ENCODE results near the gene RAB11FIP5. TPM values are rescaled to one million over a fixed set of nuclear protein-coding genes. Genes with fewer than 3 reads are reported as not detected.

Gene RAB11FIP5
- total and polyA plus RNA-seq, 9 of the 15 experiments (the other 6 are each of a cell fraction or from before 2014, with no cell fraction given), result 1.7 to 14.4 (median 6.4) TPM

DNA sequence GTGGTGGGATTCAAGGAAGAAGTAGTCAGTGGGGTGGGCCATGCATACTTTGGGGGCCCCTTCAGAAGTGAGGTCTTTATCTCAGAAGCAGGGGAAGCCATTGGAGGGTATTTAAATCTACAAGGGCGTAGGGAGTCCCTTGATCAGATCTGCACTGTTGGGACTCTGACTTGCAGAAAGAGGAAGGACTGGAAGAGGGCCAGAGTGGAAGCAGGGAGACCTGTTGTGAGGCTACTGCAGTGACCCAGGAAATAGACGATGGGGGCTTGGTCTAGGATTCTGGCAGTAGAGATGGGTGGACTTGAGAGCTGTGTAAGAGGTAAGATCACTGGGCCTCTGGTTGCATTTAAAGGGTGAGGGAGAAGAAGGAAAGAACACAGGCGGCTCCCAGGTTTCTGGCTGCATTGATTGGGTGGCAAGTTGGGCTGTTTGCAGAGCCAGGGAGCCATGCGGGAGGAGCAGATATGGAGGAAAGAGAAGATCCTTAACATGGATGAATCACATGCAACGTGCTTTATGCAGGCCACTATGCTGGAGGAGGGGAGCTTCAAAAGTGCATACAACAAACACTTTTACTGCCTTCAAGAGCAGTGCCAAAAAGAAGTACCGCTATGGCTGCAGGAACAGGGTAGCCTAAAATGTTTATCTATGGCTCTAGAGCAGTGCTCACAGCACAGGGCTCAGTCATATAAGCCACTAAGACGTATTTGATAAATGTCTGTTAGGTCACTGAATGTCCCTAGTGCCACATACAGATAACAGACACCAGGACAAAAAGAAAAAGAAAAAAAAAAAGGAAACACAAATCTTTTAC lies 43.5 kb downstream of the RAB11FIP5 start (continued):
- TF ChIP-seq, protein P1, sequence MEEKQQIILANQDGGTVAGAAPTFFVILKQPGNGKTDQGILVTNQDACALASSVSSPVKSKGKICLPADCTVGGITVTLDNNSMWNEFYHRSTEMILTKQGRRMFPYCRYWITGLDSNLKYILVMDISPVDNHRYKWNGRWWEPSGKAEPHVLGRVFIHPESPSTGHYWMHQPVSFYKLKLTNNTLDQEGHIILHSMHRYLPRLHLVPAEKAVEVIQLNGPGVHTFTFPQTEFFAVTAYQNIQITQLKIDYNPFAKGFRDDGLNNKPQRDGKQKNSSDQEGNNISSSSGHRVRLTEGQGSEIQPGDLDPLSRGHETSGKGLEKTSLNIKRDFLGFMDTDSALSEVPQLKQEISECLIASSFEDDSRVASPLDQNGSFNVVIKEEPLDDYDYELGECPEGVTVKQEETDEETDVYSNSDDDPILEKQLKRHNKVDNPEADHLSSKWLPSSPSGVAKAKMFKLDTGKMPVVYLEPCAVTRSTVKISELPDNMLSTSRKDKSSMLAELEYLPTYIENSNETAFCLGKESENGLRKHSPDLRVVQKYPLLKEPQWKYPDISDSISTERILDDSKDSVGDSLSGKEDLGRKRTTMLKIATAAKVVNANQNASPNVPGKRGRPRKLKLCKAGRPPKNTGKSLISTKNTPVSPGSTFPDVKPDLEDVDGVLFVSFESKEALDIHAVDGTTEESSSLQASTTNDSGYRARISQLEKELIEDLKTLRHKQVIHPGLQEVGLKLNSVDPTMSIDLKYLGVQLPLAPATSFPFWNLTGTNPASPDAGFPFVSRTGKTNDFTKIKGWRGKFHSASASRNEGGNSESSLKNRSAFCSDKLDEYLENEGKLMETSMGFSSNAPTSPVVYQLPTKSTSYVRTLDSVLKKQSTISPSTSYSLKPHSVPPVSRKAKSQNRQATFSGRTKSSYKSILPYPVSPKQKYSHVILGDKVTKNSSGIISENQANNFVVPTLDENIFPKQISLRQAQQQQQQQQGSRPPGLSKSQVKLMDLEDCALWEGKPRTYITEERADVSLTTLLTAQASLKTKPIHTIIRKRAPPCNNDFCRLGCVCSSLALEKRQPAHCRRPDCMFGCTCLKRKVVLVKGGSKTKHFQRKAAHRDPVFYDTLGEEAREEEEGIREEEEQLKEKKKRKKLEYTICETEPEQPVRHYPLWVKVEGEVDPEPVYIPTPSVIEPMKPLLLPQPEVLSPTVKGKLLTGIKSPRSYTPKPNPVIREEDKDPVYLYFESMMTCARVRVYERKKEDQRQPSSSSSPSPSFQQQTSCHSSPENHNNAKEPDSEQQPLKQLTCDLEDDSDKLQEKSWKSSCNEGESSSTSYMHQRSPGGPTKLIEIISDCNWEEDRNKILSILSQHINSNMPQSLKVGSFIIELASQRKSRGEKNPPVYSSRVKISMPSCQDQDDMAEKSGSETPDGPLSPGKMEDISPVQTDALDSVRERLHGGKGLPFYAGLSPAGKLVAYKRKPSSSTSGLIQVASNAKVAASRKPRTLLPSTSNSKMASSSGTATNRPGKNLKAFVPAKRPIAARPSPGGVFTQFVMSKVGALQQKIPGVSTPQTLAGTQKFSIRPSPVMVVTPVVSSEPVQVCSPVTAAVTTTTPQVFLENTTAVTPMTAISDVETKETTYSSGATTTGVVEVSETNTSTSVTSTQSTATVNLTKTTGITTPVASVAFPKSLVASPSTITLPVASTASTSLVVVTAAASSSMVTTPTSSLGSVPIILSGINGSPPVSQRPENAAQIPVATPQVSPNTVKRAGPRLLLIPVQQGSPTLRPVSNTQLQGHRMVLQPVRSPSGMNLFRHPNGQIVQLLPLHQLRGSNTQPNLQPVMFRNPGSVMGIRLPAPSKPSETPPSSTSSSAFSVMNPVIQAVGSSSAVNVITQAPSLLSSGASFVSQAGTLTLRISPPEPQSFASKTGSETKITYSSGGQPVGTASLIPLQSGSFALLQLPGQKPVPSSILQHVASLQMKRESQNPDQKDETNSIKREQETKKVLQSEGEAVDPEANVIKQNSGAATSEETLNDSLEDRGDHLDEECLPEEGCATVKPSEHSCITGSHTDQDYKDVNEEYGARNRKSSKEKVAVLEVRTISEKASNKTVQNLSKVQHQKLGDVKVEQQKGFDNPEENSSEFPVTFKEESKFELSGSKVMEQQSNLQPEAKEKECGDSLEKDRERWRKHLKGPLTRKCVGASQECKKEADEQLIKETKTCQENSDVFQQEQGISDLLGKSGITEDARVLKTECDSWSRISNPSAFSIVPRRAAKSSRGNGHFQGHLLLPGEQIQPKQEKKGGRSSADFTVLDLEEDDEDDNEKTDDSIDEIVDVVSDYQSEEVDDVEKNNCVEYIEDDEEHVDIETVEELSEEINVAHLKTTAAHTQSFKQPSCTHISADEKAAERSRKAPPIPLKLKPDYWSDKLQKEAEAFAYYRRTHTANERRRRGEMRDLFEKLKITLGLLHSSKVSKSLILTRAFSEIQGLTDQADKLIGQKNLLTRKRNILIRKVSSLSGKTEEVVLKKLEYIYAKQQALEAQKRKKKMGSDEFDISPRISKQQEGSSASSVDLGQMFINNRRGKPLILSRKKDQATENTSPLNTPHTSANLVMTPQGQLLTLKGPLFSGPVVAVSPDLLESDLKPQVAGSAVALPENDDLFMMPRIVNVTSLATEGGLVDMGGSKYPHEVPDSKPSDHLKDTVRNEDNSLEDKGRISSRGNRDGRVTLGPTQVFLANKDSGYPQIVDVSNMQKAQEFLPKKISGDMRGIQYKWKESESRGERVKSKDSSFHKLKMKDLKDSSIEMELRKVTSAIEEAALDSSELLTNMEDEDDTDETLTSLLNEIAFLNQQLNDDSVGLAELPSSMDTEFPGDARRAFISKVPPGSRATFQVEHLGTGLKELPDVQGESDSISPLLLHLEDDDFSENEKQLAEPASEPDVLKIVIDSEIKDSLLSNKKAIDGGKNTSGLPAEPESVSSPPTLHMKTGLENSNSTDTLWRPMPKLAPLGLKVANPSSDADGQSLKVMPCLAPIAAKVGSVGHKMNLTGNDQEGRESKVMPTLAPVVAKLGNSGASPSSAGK (IDR thresholded peaks at IDR 0.05), result no peak
- TF ChIP-seq, protein P2, sequence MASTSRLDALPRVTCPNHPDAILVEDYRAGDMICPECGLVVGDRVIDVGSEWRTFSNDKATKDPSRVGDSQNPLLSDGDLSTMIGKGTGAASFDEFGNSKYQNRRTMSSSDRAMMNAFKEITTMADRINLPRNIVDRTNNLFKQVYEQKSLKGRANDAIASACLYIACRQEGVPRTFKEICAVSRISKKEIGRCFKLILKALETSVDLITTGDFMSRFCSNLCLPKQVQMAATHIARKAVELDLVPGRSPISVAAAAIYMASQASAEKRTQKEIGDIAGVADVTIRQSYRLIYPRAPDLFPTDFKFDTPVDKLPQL (IDR thresholded peaks at IDR 0.05; ENCODE audit: extremely low read depth, insufficient read length), result no peak
- no peak for TF ChIP-seq ZNF212 (CRISPR knock-in tag; IDR thresholded peaks at IDR 0.05)
- TF ChIP-seq MEF2D (tag; conservative IDR thresholded peaks at IDR 0.05; ENCODE audit: low read depth), result no peak
- TF ChIP-seq, protein P3, sequence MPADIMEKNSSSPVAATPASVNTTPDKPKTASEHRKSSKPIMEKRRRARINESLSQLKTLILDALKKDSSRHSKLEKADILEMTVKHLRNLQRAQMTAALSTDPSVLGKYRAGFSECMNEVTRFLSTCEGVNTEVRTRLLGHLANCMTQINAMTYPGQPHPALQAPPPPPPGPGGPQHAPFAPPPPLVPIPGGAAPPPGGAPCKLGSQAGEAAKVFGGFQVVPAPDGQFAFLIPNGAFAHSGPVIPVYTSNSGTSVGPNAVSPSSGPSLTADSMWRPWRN (IDR thresholded peaks at IDR 0.05; ENCODE audit: low read depth), result no peak
- no peak for TF ChIP-seq PRPF4 (IDR thresholded peaks at IDR 0.05; ENCODE audit: insufficient read depth, low read depth, low read length, poor library complexity, severe bottlenecking)
- no peak for TF ChIP-seq XRCC5 (IDR thresholded peaks at IDR 0.05; ENCODE audit: low read depth, low read length)
- TF ChIP-seq ELF1 (tag; IDR thresholded peaks at IDR 0.05), result peak; percentile 56; the same call in 1 of the 2 replicates
- TF ChIP-seq ZKSCAN8 (CRISPR knock-in tag; IDR thresholded peaks at IDR 0.05), result 0 out of 2 replicates have a peak, but pooled peaks have one; percentile 64
- TF ChIP-seq, protein P4, sequence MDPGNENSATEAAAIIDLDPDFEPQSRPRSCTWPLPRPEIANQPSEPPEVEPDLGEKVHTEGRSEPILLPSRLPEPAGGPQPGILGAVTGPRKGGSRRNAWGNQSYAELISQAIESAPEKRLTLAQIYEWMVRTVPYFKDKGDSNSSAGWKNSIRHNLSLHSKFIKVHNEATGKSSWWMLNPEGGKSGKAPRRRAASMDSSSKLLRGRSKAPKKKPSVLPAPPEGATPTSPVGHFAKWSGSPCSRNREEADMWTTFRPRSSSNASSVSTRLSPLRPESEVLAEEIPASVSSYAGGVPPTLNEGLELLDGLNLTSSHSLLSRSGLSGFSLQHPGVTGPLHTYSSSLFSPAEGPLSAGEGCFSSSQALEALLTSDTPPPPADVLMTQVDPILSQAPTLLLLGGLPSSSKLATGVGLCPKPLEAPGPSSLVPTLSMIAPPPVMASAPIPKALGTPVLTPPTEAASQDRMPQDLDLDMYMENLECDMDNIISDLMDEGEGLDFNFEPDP (CRISPR knock-in tag; IDR thresholded peaks at IDR 0.05), result no peak
- TF ChIP-seq GATAD2B (IDR thresholded peaks at IDR 0.05; ENCODE audit: borderline replicate concordance), result no peak
- TF ChIP-seq FOXP1 (CRISPR knock-in tag; IDR thresholded peaks at IDR 0.05), result no peak
- TF ChIP-seq ARHGAP35 (IDR thresholded peaks at IDR 0.05; ENCODE audit: partially characterized antibody), result no peak
